SK-N-SH (cell line): ENCODE measurements around the gene ME3. TPM values are rescaled to one million over a fixed set of nuclear protein-coding genes. Genes with fewer than 3 reads are reported as not detected.

Experiments
- CTCF ChIA-PET: fragments of 300-600, 350-600 bp; formaldehyde crosslinking; extraction: SDS; loops from one replicate; lab custom pipeline; 2021; lab: Yijun Ruan, JAX
- POLR2A ChIA-PET: fragments of 350-600 bp; sonication (Branson Sonifier 250); formaldehyde crosslinking; extraction: SDS; loops from one replicate; lab custom pipeline; 2020; ENCODE audit warnings: antibody characterized with exemption, inconsistent platforms; lab: Yijun Ruan, JAX
- DNase-seq: peaks from one replicate; pipeline ENCODE4 v3.0.0; 2012
- H2AFZ ChIP-seq: fragments of 200-600 bp; sonication (generic); 2 replicates; pipeline ENCODE4 v1.8.1; 2016; ENCODE audit warnings: antibody characterized with exemption, mild to moderate bottlenecking, low read depth
- H3F3A ChIP-seq: fragments of 200-600 bp; sonication (generic); replicated peaks from 2 replicates; pipeline ENCODE3; 2016; ENCODE audit warnings: antibody characterized with exemption, mild to moderate bottlenecking; ENCODE audit not compliant: insufficient read depth
- H3K27ac ChIP-seq, 2 experiments: fragments of 200-500 bp in 1 of 2; fragments of 200-600 bp in 1 of 2; sonication (Bioruptor generic) in 1 of 2; sonication (generic), shearing (Covaris generic) in 1 of 2; 2 replicates each; pipeline versions ENCODE4 v1.5.1 to v1.6.1; 2014 to 2016; ENCODE audit warnings: low read depth in 2 of 2, inconsistent platforms in 1 of 2, low read length in 1 of 2, mild to moderate bottlenecking in 1 of 2, mixed read lengths in 1 of 2
- H3K27me3 ChIP-seq: fragments of 200-600 bp; sonication (generic), shearing (Covaris generic); 2 replicates; pipeline ENCODE4 v1.6.1; 2016; ENCODE audit warnings: mixed run types; ENCODE audit not compliant: insufficient read depth
- H3K36me3 ChIP-seq, 2 experiments: fragments of 200-500 bp in 1 of 2; fragments of 200-600 bp in 1 of 2; sonication (Bioruptor generic) in 1 of 2; sonication (generic) in 1 of 2; replicated peaks in 1 of 2; 2 replicates each; pipeline versions ENCODE3 to v1.5.1; 2014 to 2016; ENCODE audit warnings: low read length in 1 of 2, mild to moderate bottlenecking in 1 of 2; ENCODE audit not compliant: insufficient read depth in 2 of 2, control insufficient read depth in 1 of 2
- H3K4me1 ChIP-seq, 2 experiments: fragments of 200-500 bp in 1 of 2; fragments of 200-600 bp in 1 of 2; sonication (Bioruptor generic) in 1 of 2; sonication (generic), shearing (Covaris generic) in 1 of 2; 2 replicates each; pipeline versions ENCODE4 v1.5.1 to v1.6.1; 2014 to 2016; ENCODE audit warnings: low read depth in 1 of 2, low read length in 1 of 2, mixed run types in 1 of 2; ENCODE audit not compliant: insufficient read depth in 2 of 2, control insufficient read depth in 1 of 2
- H3K4me2 ChIP-seq: fragments of 200-600 bp; sonication (generic), shearing (Covaris generic); 2 replicates; pipeline ENCODE4 v1.6.1; 2017; ENCODE audit warnings: mixed run types
- H3K4me3 ChIP-seq, 2 experiments: fragments of 200-500 bp in 1 of 2; fragments of 200-600 bp in 1 of 2; sonication (Bioruptor generic) in 1 of 2; sonication (generic), shearing (Covaris generic) in 1 of 2; 2 replicates each; pipeline versions ENCODE4 v1.5.1 to v1.8.1; 2014 to 2016; ENCODE audit warnings: low read depth in 2 of 2, inconsistent platforms in 1 of 2, low read length in 1 of 2, mild to moderate bottlenecking in 1 of 2, mixed read lengths in 1 of 2, moderate library complexity in 1 of 2
- H3K79me2 ChIP-seq: fragments of 200-600 bp; sonication (generic); 2 replicates; pipeline ENCODE4 v1.8.1; 2017; ENCODE audit warnings: mild to moderate bottlenecking; ENCODE audit not compliant: insufficient read depth
- H3K9ac ChIP-seq: fragments of 200-600 bp; sonication (generic); 2 replicates; pipeline ENCODE4 v1.6.1; 2017; ENCODE audit warnings: mixed run types
- H3K9me2 ChIP-seq: fragments of 200-600 bp; sonication (generic); 2 replicates; pipeline ENCODE4 v1.6.1; 2017; ENCODE audit warnings: mixed run types
- H3K9me3 ChIP-seq: fragments of 200-600 bp; sonication (generic); 2 replicates; pipeline ENCODE4 v1.6.1; 2017; ENCODE audit warnings: mixed run types, mild to moderate bottlenecking, moderate library complexity
- H4K20me1 ChIP-seq: fragments of 200-600 bp; sonication (generic); 2 replicates; pipeline ENCODE4 v1.6.1; 2017; ENCODE audit warnings: mild to moderate bottlenecking, mixed run types; ENCODE audit not compliant: insufficient read depth
- CTCF ChIP-seq: fragments of 200-600 bp; sonication (generic); IDR thresholded peaks from 2 replicates; pipeline ENCODE4 v1.6.1; 2017; ENCODE audit warnings: antibody characterized with exemption, mild to moderate bottlenecking, moderate library complexity
- ELF1 ChIP-seq: IDR thresholded peaks from 2 replicates; pipeline ENCODE4 v1.4.0; 2012
- MXI1 ChIP-seq: IDR thresholded peaks from 2 replicates; pipeline ENCODE4 v1.6.1; 2012; ENCODE audit warnings: mild to moderate bottlenecking, low read depth, low read length, improper control_type of control experiment
- NFIC ChIP-seq: IDR thresholded peaks from 2 replicates; pipeline ENCODE4 v1.4.0; 2012; ENCODE audit warnings: borderline replicate concordance
- PBX3 ChIP-seq: IDR thresholded peaks from 2 replicates; pipeline ENCODE4; 2012
- SMC3 ChIP-seq: IDR thresholded peaks from 2 replicates; pipeline ENCODE4 v1.6.1; 2012; ENCODE audit warnings: low read depth, low read length, improper control_type of control experiment
- WGBS: methylation state at CpG from one replicate; pipeline ENCODE4 v1.1.6; 2017; ENCODE audit warnings: low lambda C conversion rate; 5-methylcytosine and 5-hydroxymethylcytosine counted together
- polyA plus RNA-seq, 3 experiments: library from polyadenylated mRNA; depleted of rRNA; stranded (reverse); fragments of >200 nt; gene quantifications; 2 replicates each; pipeline ENCODE4 v1.2.3, GENCODE V29; 2012

The ME3 gene
- polyA plus RNA-seq, 1 of the 3 experiments (the other 2 are of a cell fraction), result 22.0 TPM

GRCh38 chr11:86606836-86607481, 65.5 kb downstream of the ME3 start:
- no peak overlapping the region for H3K4me3 ChIP-seq
- no peak overlapping the region for H2AFZ ChIP-seq
- ChIA-PET POLR2A (no interaction called here), CTCF (interaction anchor here (1.2 to 3.7 kb wide), 5 partner anchors 12 to 209 kb away, joined by 4 to 22 read pairs (median 5); no protein-coding TSS in a partner anchor)
- peaks cover 6 to 15% of the 10 kb centered on the region in 2 experiments; a peak in 3 of 4 replicates for H3K4me1 ChIP-seq
- peak overlapping the region; percentile 1 to 78 for H3K27ac ChIP-seq
- no peak for DNase-seq
- peaks cover 30% of the 10 kb centered on the region for H3F3A ChIP-seq
- H3K9me3 ChIP-seq, result no peaks in the 10 kb centered on the region
- H3K36me3 ChIP-seq, result no peaks in the 10 kb centered on the region
- no peaks in the 10 kb centered on the region for H3K79me2 ChIP-seq
- no peaks in the 10 kb centered on the region for H4K20me1 ChIP-seq
- no peaks in the 10 kb centered on the region for H3K9me2 ChIP-seq
- TF ChIP-seq ELF1 (no peak), SMC3 (0 out of 2 replicates have a peak, but pooled peaks have one; percentile 9), CTCF (peak; percentile 33)
- WGBS, result 57% methylated on average over 1 of the region's 1 CpG
- peak overlapping the region; percentile 1; the same call in 1 of the 2 replicates for H3K4me2 ChIP-seq
- H3K9ac ChIP-seq, result peak overlapping the region; percentile 12; the same call in 1 of the 2 replicates
- H3K27me3 ChIP-seq, result no peaks in the 10 kb centered on the region

GRCh38 chr11:86606270-86606835, 66.1 kb downstream of the ME3 start:
- Histone ChIP-seq H3K27me3 (no peaks in the 10 kb centered on the region), H3K4me3 (no peak overlapping the region), H3K79me2 (no peaks in the 10 kb centered on the region), H3K4me2 (no peak overlapping the region; the same call in 1 of the 2 replicates), H3F3A (peaks cover 30% of the 10 kb centered on the region), H3K9me2 (no peaks in the 10 kb centered on the region), H3K36me3 (no peaks in the 10 kb centered on the region), H3K4me1 (peaks cover 6 to 15% of the 10 kb centered on the region in 2 experiments; a peak in 3 of 4 replicates), H3K27ac (peak overlapping the region; percentile 1 to 78), H4K20me1 (no peaks in the 10 kb centered on the region), H2AFZ (no peak overlapping the region), H3K9ac (no peak overlapping the region), H3K9me3 (no peaks in the 10 kb centered on the region)
- ChIA-PET POLR2A (no interaction called here), CTCF (interaction anchor here (1.2 kb wide), 2 partner anchors 12 to 100 kb away, joined by 3 to 4 read pairs; no protein-coding TSS in a partner anchor)
- WGBS, result 80% methylated on average over 2 of the region's 3 CpGs
- TF ChIP-seq NFIC (0 out of 2 replicates have a peak, but pooled peaks have one; percentile 7), PBX3 (peak; percentile 42; the same call in 1 of the 2 replicates), MXI1 (no peak)
- no peak for DNase-seq
